OCI-LY7 (cell line): Measurements from ENCODE around the gene NCOA7. TPM values are rescaled to one million over a fixed set of nuclear protein-coding genes. Genes with fewer than 3 reads are reported as not detected.

Source experiments
- BruUV-seq: library from RNA; stranded (reverse); fragments of 400-500 nt; replicated peaks from 2 replicates; lab custom pipeline; 2021; lab: Mats Ljungman, UMichigan
- CTCF ChIA-PET: fragments of 300-600 bp; sonication (Branson Sonifier 250); formaldehyde crosslinking; loops from one replicate; lab custom pipeline; 2022; ENCODE audit warnings: antibody characterized with exemption; ENCODE audit not compliant: unreplicated experiment; lab: Charles Lee
- POLR2A ChIA-PET: fragments of 300-600 bp; sonication (Branson Sonifier 250); formaldehyde crosslinking; loops from one replicate; lab custom pipeline; 2022; ENCODE audit warnings: antibody characterized with exemption; lab: Charles Lee
- DNase-seq: peaks from one replicate; pipeline ENCODE4 v3.0.0-alpha.2; 2015; ENCODE audit warnings: low spot score
- H2AFZ ChIP-seq: fragments of 200-600 bp; sonication (generic), shearing (Covaris generic); 2 replicates; pipeline ENCODE4 v1.6.1; 2014; ENCODE audit warnings: mild to moderate bottlenecking, antibody characterized with exemption, low read length, moderate library complexity
- H3K27ac ChIP-seq: fragments of 200-600 bp; sonication (generic); 2 replicates; pipeline ENCODE4 v1.5.1; 2014; ENCODE audit warnings: mixed run types, low read depth, mild to moderate bottlenecking, moderate library complexity, low read length, inconsistent platforms; ENCODE audit not compliant: poor library complexity, severe bottlenecking
- H3K36me3 ChIP-seq: fragments of 200-600 bp; sonication (generic); 2 replicates; pipeline ENCODE4 v1.6.1; 2014; ENCODE audit warnings: mild to moderate bottlenecking, antibody characterized with exemption, low read length, moderate library complexity, mixed read lengths; ENCODE audit not compliant: insufficient read depth
- H3K4me1 ChIP-seq: fragments of 200-600 bp; sonication (generic); 2 replicates; pipeline ENCODE4 v1.5.1; 2014; ENCODE audit warnings: mild to moderate bottlenecking, low read length; ENCODE audit not compliant: insufficient read depth, poor library complexity, severe bottlenecking
- H3K4me2 ChIP-seq: fragments of 200-600 bp; sonication (generic); 2 replicates; pipeline ENCODE4 v1.6.1; 2014; ENCODE audit warnings: mild to moderate bottlenecking, low read length
- H3K4me3 ChIP-seq: fragments of 200-600 bp; sonication (generic); 2 replicates; pipeline ENCODE4 v1.5.1; 2014; ENCODE audit warnings: mild to moderate bottlenecking, low read depth, low read length; ENCODE audit not compliant: poor library complexity, severe bottlenecking
- H3K79me2 ChIP-seq: fragments of 200-600 bp; sonication (generic); 2 replicates; pipeline ENCODE4 v1.6.1; 2016; ENCODE audit warnings: low read depth, mild to moderate bottlenecking, low read length, moderate library complexity, mixed read lengths; ENCODE audit not compliant: insufficient read depth
- H3K9me2 ChIP-seq: fragments of 200-600 bp; sonication (generic); 2 replicates; pipeline ENCODE4 v1.6.1; 2016; ENCODE audit warnings: mild to moderate bottlenecking, low read length, mixed read lengths; ENCODE audit not compliant: insufficient read depth
- H3K9me3 ChIP-seq: fragments of 200-600 bp; sonication (generic); 2 replicates; pipeline ENCODE4 v1.6.1; 2014; ENCODE audit warnings: mild to moderate bottlenecking, mixed run types, low read length, mixed read lengths
- H4K20me1 ChIP-seq: fragments of 200-600 bp; sonication (generic); 2 replicates; pipeline ENCODE4 v1.6.1; 2014; ENCODE audit warnings: mild to moderate bottlenecking, antibody characterized with exemption, low read length, moderate library complexity, mixed read lengths; ENCODE audit not compliant: insufficient read depth
- EZH2phosphoT487 ChIP-seq: fragments of 200-600 bp; sonication (generic); IDR thresholded peaks from 2 replicates; pipeline ENCODE4 v1.6.1; 2018; ENCODE audit warnings: low read depth, borderline replicate concordance, mild to moderate bottlenecking, mixed run types, antibody characterized with exemption, low read length, moderate library complexity, mixed read lengths
- intact Hi-C: fragments of 100-400 bp; cut with micrococcal nuclease; formaldehyde crosslinking; loops from one replicate; pipeline ENCODE4 v1.10.0; 2022; ENCODE audit not compliant: unreplicated experiment
- total RNA-seq, 2 experiments: library from RNA; depleted of rRNA in 1 of 2; stranded (reverse); fragments of >200 nt in 1 of 2; shearing (Covaris generic) in 1 of 2; gene quantifications; 2 replicates each; pipeline ENCODE4 v1.2.3, GENCODE V29; 2014 to 2022
- TF ChIP-seq, protein P1 (sequence below): fragments of 200-600 bp; sonication (generic); conservative IDR thresholded peaks from 2 replicates; pipeline ENCODE4 v1.5.1; 2014; ENCODE audit warnings: mild to moderate bottlenecking, antibody characterized with exemption, low read length, moderate library complexity, mixed read lengths

The NCOA7 gene
- total RNA-seq, 2 experiments from 2014 or later: 14.8 to 52.2 TPM

- Histone ChIP-seq H3K4me1 (no peaks in the 10 kb centered on the region), H3K27ac (no peak overlapping the region), H3K9me3 (no peaks in the 10 kb centered on the region), H3K36me3 (peaks cover 36% of the 10 kb centered on the region), H3K79me2 (peaks cover 9% of the 10 kb centered on the region; the same call in 1 of the 2 replicates), H3K4me3 (no peak overlapping the region), H4K20me1 (no peaks in the 10 kb centered on the region), H3K9me2 (no peaks in the 10 kb centered on the region), H2AFZ (no peak overlapping the region), H3K4me2 (no peak overlapping the region)
- no peak for DNase-seq
- TF ChIP-seq, protein P1, sequence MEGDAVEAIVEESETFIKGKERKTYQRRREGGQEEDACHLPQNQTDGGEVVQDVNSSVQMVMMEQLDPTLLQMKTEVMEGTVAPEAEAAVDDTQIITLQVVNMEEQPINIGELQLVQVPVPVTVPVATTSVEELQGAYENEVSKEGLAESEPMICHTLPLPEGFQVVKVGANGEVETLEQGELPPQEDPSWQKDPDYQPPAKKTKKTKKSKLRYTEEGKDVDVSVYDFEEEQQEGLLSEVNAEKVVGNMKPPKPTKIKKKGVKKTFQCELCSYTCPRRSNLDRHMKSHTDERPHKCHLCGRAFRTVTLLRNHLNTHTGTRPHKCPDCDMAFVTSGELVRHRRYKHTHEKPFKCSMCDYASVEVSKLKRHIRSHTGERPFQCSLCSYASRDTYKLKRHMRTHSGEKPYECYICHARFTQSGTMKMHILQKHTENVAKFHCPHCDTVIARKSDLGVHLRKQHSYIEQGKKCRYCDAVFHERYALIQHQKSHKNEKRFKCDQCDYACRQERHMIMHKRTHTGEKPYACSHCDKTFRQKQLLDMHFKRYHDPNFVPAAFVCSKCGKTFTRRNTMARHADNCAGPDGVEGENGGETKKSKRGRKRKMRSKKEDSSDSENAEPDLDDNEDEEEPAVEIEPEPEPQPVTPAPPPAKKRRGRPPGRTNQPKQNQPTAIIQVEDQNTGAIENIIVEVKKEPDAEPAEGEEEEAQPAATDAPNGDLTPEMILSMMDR: no peak
- TF ChIP-seq EZH2phosphoT487: no peak
- POLR2A ChIA-PET: interaction anchor here (1.3 kb wide), 1 partner anchor 12 kb away, joined by 4 read pairs; no protein-coding TSS in a partner anchor
- BruUV-seq: no TSS peak
- intact Hi-C loops: no loop called here
- CTCF ChIA-PET: no interaction called here
Observed at GRCh38 chr6:125826695-125827463, 36.1 kb downstream of the NCOA7 start.

GRCh38 chr6:125827788-125828320, 37.1 kb downstream of the NCOA7 start:
- Histone ChIP-seq H2AFZ (no peak overlapping the region), H3K4me1 (peaks cover 5% of the 10 kb centered on the region), H3K27ac (no peak overlapping the region), H4K20me1 (no peaks in the 10 kb centered on the region), H3K9me3 (no peaks in the 10 kb centered on the region), H3K9me2 (no peaks in the 10 kb centered on the region), H3K79me2 (peaks cover 15% of the 10 kb centered on the region; the same call in 1 of the 2 replicates), H3K4me2 (no peak overlapping the region), H3K36me3 (peaks cover 27% of the 10 kb centered on the region), H3K4me3 (no peak overlapping the region)
- POLR2A ChIA-PET: interaction anchor here (1.3 to 1.6 kb wide), 2 partner anchors 13 to 21 kb away, joined by 3 to 4 read pairs; no protein-coding TSS in a partner anchor
- DNase-seq: no peak
- TF ChIP-seq, protein P1: no peak
- no peak for TF ChIP-seq EZH2phosphoT487
- BruUV-seq: no TSS peak
- CTCF ChIA-PET: no interaction called here
- intact Hi-C loops: no loop called here
